Uterus (tissue), 2 donors: Measurements from ENCODE around the gene SLC50A1.
"Not testable (repeated sequence)": the region's sequence is repeated elsewhere in the genome, so short reads cannot be mapped to it uniquely, and the experiment has no call there.

ENCODE experiments used
- CTCF ChIP-seq, 4 experiments: fragments of 200-600 bp in 2 of 4; fragments of 450-650 bp in 2 of 4; sonication (generic) in 2 of 4; IDR thresholded peaks; one replicate each; pipeline ENCODE4 v1.5.1; 2016 to 2019; ENCODE audit warnings: antibody characterized with exemption in 4 of 4, mild to moderate bottlenecking in 2 of 4, moderate library complexity in 1 of 4
- POLR2A ChIP-seq, 2 donors: fragments of 450-650 bp; IDR thresholded peaks; one replicate each; pipeline ENCODE4 v1.6.1; 2016; ENCODE audit warnings: antibody characterized with exemption in 2 of 2, mild to moderate bottlenecking in 1 of 2, moderate library complexity in 1 of 2

GRCh38 chr1:155168105-155168445, 32.4 kb downstream of the SLC50A1 start:
- TF ChIP-seq POLR2A, CTCF (IDR thresholded peaks at IDR 0.05): not testable (repeated sequence)
